Hypothalamus (tissue), 51 donors: Measurements from ENCODE around the gene SLAMF7.
"Not testable (repeated sequence)": the region's sequence is repeated elsewhere in the genome, so short reads cannot be mapped to it uniquely, and the experiment has no call there.

Experiments used
- DNase-seq, 51 donors: peaks; one replicate each; lab custom pipeline; 2025; lab: John Stamatoyannopoulos, UW

The SLAMF7 gene

DNA sequence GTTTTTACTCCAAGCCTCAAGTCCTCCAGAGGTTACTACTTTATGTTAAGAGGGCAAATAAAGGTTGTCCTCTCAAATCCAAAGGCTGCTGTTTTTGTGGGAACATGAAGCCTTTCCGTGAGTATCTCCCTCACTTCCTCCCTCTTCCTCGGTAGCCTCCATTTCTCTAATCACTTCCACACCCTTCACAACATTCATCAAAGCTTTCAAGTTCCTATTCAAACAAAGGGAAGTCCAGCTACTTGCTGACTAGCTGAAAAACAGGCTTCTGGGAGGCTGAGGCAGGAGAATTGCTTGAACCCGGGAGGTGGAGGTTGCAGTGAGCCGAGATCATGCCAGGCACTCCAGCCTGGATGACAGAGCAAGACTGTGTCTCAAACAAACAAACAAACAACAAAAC, 20.8 kb upstream of the SLAMF7 start:
- no peak for DNase-seq

DNA sequence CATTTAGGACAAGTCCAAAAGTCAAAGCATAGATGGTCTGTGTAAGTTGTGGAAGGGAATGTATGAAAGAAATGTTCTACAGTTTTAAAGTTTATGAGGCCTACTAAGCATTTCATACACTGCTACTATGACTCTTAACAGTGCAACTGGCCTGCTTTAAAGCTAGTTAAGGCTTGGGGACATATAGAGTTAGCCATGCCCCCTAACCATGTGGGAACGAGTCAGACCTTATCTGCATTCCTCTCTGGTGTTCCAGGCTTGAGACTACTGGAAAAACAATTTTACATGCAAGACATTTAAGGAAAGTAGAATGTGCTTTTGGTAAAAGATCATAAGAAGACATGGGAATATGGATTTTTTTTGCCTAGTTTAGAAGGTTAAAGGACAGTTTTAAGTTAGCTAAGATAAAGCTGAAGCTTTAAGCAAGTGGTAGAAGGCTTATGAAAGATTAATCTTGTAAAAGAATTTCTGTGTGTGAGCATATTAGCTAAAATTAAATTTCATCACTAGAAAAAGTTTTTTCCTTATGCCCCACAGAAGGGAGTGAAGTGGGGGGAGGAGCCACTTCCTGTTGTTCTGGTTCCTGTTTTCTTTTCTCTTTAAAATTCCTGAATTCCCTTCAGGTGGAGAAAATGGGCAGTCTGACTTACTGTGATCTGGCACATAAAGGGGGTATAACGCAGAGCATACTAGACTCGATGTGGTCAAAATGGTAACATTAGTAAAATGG, 18.5 kb upstream of the SLAMF7 start:
- no peak for DNase-seq

DNA sequence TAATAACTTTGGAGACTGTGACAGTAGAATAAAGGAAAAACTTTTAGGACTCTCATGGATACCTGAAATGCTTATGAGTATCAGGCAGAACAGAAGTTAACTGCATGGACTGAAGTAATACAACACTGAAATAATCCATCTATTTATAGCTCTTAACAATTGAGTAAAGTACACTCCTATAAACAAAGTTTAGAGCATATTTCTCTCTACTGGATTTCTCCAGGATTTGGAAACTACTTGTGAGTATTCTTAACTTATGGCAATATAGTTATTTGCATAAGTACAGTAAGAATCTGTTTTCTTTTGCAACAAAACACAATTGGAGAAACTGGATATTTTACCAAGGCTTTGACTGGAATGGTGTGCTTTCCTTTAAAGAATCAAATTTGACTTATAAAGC, 17.6 kb upstream of the SLAMF7 start:
- DNase-seq = no peak

DNA sequence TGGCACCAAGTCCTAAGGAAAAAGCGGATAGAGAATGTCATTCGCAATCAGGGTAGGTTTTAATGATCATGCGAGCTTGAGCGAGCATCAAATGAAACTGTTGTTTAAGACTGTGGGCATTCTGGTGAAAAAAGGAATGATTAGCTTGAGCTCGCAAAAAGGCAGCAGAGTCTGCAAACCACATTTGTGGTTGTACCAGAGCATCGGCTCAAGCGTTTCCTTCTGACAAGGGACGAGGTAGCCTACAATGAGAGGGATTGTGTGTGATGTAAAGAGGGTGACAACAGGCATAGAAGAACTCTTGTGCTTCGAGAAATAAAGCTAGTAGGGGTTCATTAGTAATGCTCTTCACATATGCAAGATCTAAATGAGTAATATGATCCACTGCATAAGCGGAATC, 16.3 kb upstream of the SLAMF7 start:
- no peak for DNase-seq

DNA sequence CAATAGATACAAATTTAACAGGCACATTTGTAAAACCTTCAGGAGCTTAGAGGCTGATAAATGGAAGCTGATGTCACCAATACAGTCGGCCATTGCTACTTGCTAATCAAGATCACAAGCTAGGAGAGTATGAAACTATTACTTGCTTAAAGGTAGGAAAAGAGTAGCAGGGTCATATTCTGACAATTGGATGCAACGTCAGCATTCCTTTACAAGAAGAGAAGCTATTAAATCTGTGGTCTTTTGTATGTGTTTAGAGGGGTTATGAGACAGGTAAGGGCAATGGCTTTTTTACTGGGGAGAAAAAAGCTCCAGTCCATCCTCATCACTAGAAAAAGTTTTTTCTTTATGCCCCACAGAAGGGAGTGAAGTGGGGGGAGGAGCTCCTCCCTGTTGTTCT, 15.7 kb upstream of the SLAMF7 start:
- DNase-seq = no peak

DNA sequence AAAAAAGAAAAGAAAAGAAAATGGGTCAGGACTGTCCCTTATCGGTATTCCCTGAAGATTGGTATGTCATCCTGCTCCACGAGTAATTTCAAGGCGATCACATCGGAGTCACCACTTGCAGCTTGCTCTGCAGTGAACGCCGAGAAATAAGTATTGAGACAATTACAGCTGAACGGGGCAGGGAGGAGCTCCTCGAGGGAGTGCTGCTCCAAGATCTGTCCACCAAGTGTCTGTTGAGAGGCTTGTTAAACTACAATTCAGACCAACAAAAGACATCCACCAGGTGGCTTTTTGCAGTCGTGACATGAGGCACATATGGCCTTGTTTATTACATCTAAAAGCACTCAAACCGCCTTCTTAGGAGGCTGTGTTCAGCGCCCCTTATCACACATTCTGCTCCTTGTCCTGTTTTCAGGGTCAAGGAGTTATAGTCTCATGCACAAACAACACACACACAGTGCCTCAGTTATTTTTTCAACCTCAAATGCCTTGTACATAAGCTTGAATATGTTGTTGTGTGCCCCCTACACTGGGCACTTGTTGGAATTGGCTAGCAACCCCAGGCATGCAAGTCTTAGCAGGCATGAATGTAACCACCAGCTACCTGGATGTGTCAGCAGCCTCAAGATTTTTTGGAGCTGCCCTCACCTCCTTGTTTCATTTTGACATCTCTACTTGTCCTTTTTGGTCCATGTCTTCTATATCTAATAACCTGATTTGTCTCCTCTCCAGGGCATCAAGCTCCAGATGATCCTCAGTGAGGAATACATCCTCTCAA, 14.4 kb upstream of the SLAMF7 start:
- no peak for DNase-seq

DNA sequence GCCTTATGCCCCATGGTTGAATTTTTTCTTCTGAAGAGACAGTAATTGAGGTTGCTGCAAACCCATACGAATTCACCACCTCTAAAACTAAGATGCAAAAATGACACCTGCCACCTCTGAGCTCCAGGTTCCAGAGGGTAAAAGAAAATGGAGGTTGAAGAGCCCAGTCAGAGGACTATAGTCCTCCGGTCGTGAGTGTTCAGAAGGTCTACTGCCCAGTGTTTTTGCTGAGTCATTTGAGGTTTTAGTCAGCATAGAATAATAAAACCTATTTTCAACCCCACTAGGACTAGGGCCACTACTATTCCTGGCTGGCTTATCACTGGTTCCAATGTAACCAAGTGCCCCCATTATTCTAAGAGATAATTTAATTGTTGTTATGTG, 12.9 kb upstream of the SLAMF7 start:
- no peak for DNase-seq

DNA sequence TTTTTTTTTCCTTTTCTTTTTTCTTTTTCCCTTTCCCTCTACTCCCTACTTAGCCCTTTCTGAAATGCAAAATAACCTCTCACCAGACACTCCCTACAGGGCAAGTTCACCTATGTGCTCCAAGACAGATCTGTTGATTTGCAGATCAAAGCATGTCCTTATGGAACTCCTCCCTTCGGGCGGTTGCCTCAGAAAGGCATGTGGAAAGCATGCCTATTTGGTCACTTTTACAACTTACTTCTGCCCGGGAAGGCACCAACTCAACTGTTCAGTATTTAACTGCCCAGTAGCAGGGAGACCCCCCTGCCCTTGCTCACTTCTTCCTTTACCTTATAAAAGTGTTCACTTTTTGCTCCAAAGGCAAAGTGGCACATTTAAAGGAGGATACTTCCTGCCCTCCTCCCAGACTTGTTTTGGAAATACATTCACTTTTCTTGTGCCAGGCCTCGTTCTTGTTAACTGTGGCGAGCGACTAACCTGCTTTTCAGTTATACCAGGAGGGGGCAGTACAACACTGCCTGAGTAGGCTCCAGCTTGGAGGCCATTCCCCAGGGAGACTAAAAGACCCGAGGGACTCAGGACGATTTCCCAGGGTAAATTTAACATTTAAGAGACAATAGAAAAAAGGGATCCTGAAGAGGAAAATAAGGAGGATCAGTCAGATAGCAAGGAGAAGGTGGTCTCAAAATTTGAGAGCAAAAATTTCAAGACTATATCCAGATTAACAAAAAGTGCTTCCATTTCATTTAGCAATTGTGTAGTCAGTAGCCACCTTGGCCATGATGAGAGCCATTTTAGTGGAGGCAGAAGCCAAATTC, 12.3 kb upstream of the SLAMF7 start:
- peak in 34 of 51 donors; percentile 1 to 64 (median 22) for DNase-seq

DNA sequence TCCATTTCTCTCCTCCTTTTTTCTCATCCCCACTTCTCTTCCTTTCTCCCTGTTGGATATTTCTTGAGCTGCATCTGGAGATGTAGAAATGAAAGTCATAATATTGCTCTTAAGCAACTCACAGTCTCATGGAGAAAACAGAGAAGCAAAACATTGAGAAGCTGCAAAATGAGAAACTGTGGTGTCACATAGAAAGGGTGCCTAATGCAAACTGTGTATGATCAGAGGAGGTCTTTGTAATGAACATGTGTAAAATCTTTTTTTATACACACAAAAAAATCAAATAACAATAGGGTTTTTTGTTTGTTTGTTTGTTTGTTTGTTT, 11.8 kb upstream of the SLAMF7 start:
- no peak for DNase-seq

DNA sequence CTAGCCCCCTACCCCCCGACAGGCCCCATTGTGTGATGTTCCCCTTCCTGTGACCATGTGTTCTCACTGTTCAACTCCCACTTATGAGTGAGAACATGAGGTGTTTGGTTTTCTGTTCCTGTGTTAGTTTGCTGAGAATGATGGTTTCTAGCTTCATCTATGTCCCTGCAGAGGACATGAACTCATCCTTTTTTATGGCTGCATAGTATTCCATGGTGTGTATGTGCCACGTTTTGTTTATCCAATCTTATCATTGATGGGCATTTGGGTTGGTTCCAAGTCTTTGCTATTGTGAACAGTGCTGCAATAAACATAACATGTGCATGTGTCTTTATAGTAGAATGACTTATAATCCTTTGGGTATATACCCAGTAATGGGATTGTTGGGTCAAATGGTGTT, 7.5 kb upstream of the SLAMF7 start:
- DNase-seq = not testable (repeated sequence)

DNA sequence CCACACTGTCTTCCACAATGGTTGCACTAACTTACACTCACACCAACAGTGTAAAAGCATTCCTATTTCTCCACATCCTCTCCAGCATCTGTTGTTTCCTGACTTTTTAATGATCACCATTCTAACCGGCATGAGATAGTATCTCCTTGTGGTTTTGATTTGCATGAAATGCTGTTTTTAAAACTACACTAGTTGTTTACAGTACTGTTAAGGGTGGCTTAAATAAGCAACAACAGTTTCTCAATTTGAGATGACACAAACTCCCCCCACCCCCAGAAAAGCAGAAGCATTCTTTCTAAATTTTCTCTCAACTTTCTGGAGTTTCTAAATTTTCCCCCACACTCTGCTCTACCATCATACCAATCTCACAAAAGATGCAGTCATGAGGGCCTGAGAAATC, 7.1 kb upstream of the SLAMF7 start:
- DNase-seq = peak in 1 of 51 donors; percentile 66

DNA sequence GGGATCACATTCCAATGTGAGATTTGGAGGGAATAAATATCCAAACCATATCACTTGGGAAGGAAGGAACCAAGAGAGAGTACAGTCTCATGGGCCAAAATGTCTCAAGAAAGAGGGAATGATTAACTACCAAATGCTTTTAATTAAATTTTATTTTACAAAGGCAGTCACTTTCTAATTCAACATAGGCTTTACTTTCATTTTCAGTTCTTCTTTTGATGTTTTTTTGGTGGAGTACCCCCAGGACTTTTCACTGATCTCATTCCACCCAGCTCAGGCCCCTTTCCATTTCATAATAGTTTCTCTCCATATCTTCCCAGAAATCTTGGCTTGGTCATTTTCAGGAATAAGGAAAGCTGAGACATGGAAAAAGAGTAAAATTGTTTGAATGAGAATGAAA, 5.1 kb upstream of the SLAMF7 start:
- DNase-seq = no peak

DNA sequence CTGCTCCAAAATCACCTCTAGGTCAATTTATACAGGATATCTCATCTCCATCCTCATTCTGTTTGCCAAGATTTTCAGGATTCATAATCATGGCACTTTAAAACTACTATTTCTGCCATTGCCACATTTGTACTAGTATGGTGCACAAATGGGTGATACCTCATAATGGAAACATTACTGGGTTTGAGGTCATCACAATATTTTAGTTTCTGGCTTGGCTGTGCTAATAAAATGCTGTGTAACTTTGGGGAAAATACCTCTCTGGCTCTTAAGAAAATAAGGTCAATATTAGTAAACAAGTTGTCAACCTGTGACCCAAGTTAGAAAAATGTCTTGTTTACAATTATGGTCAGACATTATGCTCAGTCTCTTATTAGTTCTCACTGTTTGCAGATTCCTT, 4.7 kb upstream of the SLAMF7 start:
- no peak for DNase-seq

DNA sequence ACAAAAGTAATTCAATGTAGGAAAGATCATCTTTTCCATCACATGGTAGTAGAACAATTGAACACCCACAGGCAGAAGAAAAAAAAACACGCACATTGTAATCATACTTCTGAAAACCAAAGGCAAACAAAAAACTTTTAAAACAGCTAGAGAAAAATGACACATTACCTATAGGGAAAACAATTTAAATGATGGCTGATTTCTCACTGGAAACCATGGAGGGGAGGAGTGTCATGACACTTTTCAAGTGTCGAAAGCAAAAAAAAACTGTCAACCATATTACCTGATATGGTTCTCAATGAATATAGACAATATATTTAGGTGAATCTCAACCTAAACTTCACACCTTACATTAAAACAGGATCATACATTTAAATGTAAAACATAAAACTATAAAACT, 776 bp upstream of the SLAMF7 start:
- DNase-seq = no peak

DNA sequence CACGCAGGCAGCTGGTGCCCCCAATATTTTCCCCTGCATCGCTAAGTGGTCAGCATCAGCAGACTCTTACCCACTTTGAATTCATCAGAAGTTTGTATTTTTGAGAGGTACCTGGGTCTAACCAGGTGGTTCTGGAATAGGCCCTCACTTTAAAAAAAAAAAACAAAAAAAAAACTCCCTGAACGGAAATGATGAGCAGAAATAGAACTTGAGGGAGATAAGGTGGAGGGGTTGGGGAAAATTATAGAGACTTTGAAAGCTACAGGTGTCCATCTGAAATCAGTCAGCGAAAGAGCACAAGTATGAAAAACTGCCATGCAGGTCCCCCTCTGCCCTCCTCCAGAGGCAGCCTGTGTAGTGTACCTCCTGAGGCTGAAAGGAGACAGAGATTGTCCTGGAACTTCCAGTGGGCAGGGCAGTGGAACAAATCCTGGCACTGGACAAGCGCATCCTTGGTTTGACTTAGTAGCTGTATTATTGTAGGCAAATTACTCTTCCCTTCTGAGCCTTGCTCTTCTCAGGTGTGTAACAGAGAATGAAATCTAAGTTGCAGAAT, 1.2 kb downstream of the SLAMF7 start:
- no peak for DNase-seq

DNA sequence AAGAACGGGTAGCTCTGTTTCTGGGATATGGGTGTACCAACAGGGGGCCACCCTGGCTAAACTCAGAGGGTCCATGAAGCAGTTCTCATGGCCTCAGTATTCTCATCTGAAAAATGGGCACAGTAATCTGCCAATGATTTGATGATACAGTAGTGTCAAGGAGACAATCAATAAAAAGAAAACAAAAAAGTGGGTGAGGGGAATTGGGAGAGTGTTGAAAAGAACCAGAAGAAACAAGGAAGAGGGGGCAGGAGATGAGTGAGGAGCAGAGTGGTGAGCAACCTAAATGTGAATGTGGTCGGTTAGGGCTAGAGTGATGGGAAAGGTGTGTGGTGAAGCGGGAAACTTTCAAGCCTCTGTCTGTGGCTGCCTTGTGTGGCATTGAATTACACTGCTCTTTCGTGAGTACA, 2.0 kb downstream of the SLAMF7 start:
- DNase-seq = no peak

DNA sequence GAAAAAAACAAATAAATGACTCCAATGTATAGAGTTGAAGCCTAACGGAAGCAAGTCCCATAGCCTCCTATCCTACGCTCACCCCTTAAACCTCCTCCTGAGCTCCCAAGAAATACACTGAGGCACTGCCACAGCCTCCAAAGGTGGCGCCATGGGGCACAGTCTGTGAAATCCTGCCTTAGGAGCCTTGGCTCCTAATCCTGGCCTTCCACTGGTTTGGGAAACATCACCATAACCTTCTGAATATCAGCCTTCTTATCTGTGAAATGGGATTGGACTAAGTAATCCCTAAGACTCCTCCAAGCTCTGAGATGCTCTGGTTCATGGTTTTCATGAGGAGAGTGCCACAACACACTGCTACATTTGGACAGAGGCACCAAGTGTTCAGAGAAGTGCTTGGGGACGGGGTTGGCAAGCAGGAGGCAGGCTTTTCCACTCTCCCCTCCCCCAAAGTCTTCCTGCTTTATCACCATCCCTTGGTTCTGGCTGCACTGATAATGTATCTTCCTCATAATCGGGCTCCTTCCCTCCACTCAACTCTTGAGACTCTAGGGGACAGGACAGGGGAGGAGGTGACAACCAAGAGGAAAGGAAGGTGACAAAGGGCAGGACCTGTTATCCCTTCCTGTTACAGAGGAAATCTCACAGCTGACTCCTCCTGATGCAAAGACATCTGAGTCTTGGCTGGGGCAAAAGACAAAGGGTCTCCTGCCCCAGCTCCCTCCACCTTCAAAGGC, 2.7 kb downstream of the SLAMF7 start:
- no peak for DNase-seq

DNA sequence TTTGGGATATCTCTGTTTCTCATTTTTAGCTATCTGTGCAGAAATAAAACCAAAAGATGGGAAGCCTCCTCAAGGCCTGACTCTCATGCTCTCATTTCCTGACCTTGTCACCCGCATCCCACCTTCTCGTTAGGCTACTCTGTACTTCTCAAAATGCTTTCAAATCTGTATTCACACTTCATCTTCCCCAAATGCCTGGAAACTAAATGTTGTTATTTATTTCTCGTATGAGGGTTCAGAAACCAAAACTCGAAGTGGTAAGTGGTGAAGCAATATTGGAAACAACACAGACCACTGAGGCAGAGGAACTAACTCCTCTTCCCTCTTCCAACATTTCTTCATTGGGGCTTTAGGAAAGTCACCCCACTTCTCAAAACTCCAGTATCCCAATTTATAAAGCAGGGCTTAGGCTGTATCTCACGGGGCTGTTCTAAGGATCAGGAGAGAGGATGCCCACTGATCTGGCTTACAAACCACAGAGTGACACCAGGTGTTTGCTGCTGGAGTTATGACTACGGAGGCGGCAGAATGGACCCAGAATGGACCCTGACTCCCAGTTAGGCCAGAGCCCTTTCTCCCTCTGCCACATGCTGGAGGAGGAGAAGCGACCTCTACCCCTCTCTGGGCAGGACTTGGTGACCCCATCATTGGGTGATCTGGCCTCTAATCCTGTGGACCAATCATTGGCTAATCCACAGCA, 3.5 kb downstream of the SLAMF7 start:
- no peak for DNase-seq

DNA sequence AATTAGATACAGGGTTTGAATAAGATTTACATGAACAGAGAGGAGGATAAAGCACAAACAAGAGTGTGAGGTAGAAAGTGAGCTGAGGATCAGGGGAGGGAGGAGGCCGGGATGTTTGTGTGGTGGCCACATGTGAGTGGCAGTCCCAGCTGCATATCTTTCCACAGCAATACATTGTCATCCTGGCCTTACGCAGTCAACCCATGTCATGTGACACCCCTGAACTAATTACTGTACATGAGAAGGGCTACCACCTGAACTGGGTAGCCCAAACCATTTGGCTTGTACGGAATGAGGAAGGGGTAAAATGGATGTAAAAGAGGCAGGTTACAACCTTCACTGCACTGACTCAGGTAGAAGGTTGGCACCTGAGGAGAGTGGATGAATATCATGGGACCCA, 4.2 kb downstream of the SLAMF7 start:
- no peak for DNase-seq

DNA sequence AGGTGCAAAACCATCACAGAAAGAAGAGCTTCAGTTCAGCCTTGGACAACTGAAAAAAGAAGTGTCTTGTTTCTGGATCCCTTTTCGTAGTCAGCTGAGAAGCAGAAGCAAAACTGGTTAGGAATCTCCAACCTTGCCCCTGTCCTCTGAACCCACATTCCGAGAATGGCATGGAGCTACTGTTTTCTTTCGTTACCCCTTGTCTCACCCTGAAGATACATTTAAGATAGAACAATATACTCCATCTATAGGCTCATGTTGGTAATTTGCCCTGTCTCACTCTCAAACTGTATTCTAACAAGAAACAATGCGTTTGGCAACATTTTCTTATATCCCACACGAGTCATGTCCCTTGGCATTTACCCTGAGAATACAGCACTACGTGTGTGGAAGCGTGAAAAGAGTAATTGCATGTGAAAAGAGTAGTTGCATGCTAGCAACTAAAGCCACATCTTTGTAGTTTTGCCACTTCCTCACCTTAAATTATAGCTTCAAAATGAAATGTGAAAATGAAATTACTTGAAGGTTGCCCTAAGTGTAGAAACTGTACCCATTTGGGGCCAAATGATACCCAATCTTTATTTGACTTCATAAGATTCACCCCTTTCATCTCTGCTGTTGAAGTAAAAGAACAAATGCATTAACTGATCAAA, 5.3 kb downstream of the SLAMF7 start:
- no peak for DNase-seq
